Neural cell (in vitro differentiated cells): Measurements from ENCODE around the gene LRBA. TPM values are rescaled to one million over a fixed set of nuclear protein-coding genes. Genes with fewer than 3 reads are reported as not detected.

ENCODE experiments used
- H2AFZ ChIP-seq: fragments of 200-600, 300-800 bp; sonication (generic), shearing (Covaris generic); 2 replicates; pipeline ENCODE4 v1.6.0; 2014; ENCODE audit warnings: low read depth, mild to moderate bottlenecking, antibody characterized with exemption, low read length, moderate library complexity
- H3F3A ChIP-seq: fragments of 200-600 bp; shearing (Covaris generic); 2 replicates; pipeline ENCODE4 v1.6.1; 2016; ENCODE audit warnings: mild to moderate bottlenecking, moderate library complexity, mixed read lengths, antibody characterized with exemption, low read length; ENCODE audit not compliant: insufficient read depth, poor library complexity, severe bottlenecking
- H3K27ac ChIP-seq: fragments of 200-600, 300-800 bp; sonication (generic), shearing (Covaris generic); 2 replicates; pipeline ENCODE4 v1.5.1; 2014; ENCODE audit warnings: mild to moderate bottlenecking, low read length, moderate library complexity
- H3K27me3 ChIP-seq: fragments of 300-800, 200-600 bp; sonication (generic), shearing (Covaris generic); 2 replicates; pipeline ENCODE4 v1.6.0; 2014; ENCODE audit warnings: mild to moderate bottlenecking, low read depth, low read length, moderate library complexity; ENCODE audit not compliant: insufficient read depth
- H3K36me3 ChIP-seq: fragments of 300-800, 200-600 bp; sonication (generic), shearing (Covaris generic); 2 replicates; pipeline ENCODE4 v1.5.1; 2014; ENCODE audit warnings: mild to moderate bottlenecking, antibody characterized with exemption, low read length, moderate library complexity; ENCODE audit not compliant: insufficient read depth
- H3K4me2 ChIP-seq: fragments of 300-800, 200-600 bp; sonication (generic), shearing (Covaris generic); 2 replicates; pipeline ENCODE4 v1.6.0; 2014; ENCODE audit warnings: mild to moderate bottlenecking, low read length
- H3K4me3 ChIP-seq: fragments of 300-800, 200-600 bp; sonication (generic), shearing (Covaris generic); 2 replicates; pipeline ENCODE4 v1.5.1; 2014; ENCODE audit warnings: mild to moderate bottlenecking, low read length, moderate library complexity
- H3K79me2 ChIP-seq: fragments of 200-600 bp; shearing (Covaris generic); replicated peaks from 2 replicates; pipeline ENCODE4 v1.6.0; 2014; ENCODE audit warnings: mild to moderate bottlenecking, low read length, moderate library complexity; ENCODE audit not compliant: insufficient read depth
- H3K9ac ChIP-seq: fragments of 300-800, 200-600 bp; sonication (generic), shearing (Covaris generic); 2 replicates; pipeline ENCODE4 v1.6.1; 2016; ENCODE audit warnings: mild to moderate bottlenecking, low read length, mixed read lengths
- H3K9me2 ChIP-seq: fragments of 200-600 bp; shearing (Covaris generic); 2 replicates; pipeline ENCODE4 v1.6.1; 2016; ENCODE audit warnings: mild to moderate bottlenecking, low read length, mixed read lengths; ENCODE audit not compliant: insufficient read depth
- H3K9me3 ChIP-seq: fragments of 200-600, 300-800 bp; sonication (generic), shearing (Covaris generic); 2 replicates; pipeline ENCODE4 v1.6.1; 2016; ENCODE audit warnings: mild to moderate bottlenecking, mixed run types, low read length, moderate library complexity, mixed read lengths
- H4K20me1 ChIP-seq: fragments of 200-600 bp; shearing (Covaris generic); 2 replicates; pipeline ENCODE4 v1.6.1; 2016; ENCODE audit warnings: mild to moderate bottlenecking, mixed run types; ENCODE audit not compliant: insufficient read depth
- EP300 ChIP-seq: fragments of 450-650 bp; conservative IDR thresholded peaks from 2 replicates; pipeline ENCODE4 v1.6.1; 2014; ENCODE audit warnings: antibody characterized with exemption, mild to moderate bottlenecking, moderate library complexity; ENCODE audit not compliant: poor library complexity, severe bottlenecking
- EZH2 ChIP-seq: fragments of 200-600, 300-800 bp; shearing (Covaris generic), sonication (generic); IDR thresholded peaks from 2 replicates; pipeline ENCODE4 v1.6.1; 2014; ENCODE audit warnings: antibody characterized with exemption, low read length, borderline replicate concordance, mild to moderate bottlenecking; ENCODE audit not compliant: insufficient read depth, poor library complexity, severe bottlenecking
- MXI1 ChIP-seq: fragments of 450-650 bp; conservative IDR thresholded peaks from 2 replicates; pipeline ENCODE4 v1.6.1; 2014; ENCODE audit warnings: antibody characterized with exemption, mild to moderate bottlenecking; ENCODE audit not compliant: poor library complexity, severe bottlenecking
- POLR2AphosphoS5 ChIP-seq: IDR thresholded peaks from 2 replicates; pipeline ENCODE4 v1.6.1; 2012
- RAD21 ChIP-seq: fragments of 450-650 bp; conservative IDR thresholded peaks from 2 replicates; pipeline ENCODE4 v1.6.1; 2014; ENCODE audit warnings: antibody characterized with exemption, mild to moderate bottlenecking, moderate library complexity
- SMC3 ChIP-seq: fragments of 450-650 bp; conservative IDR thresholded peaks from 2 replicates; pipeline ENCODE4 v1.6.1; 2014; ENCODE audit warnings: antibody characterized with exemption, mild to moderate bottlenecking, moderate library complexity; ENCODE audit not compliant: poor library complexity
- TAF1 ChIP-seq: IDR thresholded peaks from 2 replicates; pipeline ENCODE4 v1.6.1; 2012; ENCODE audit warnings: low read depth
- polyA plus RNA-seq: library from polyadenylated mRNA; depleted of rRNA; stranded (reverse); fragments of >200 nt; gene quantifications from 2 replicates; pipeline ENCODE4 v1.2.3, GENCODE V29; 2014
- TF ChIP-seq, protein P1 (sequence below): fragments of 450-650 bp; IDR thresholded peaks from 2 replicates; pipeline ENCODE4 v1.5.1; 2014; ENCODE audit warnings: antibody characterized with exemption, mild to moderate bottlenecking, moderate library complexity; ENCODE audit not compliant: poor library complexity, severe bottlenecking
- TF ChIP-seq, protein P2 (sequence below): IDR thresholded peaks from 2 replicates; pipeline ENCODE4 v1.6.1; 2012; ENCODE audit warnings: borderline replicate concordance

The LRBA gene
- polyA plus RNA-seq, 1 donor from 2014 or later = 7.1 TPM

DNA sequence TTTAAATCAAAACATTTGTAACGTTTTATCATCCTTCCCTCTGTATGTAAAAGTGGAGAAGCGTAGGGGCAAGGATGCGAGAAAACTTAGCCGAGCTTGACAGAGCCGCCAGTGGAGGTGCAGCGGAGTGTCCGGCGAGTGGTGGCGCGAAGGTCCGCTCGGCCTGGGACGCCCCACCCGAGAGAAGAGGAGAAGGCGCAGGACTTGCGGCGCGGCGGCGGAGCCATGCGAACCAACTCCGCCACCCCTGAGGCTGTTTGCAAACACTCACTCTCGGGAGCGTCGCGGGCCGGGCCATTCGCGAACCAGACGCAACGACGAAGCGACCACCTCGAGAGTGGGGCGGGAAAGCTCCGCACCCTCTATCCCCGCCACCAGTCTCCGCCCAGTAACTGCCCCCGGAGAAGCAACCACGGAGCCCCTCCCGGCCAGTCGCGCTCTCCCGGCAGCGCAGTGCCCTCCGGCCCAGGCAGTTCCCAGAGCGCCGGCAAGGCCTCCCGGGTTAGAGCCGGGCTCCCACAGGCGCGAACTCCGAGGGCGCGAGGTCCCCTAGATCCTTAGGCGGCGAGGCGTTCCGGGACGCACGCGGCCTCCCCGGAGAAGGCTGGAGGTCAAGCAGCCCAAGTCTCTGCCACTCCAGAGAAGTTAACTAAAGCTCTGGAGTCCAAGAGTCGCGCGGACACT lies 435.4 kb downstream of the LRBA start:
- Histone ChIP-seq H4K20me1 (no peaks in the 10 kb centered on the region), H3K27me3 (peaks cover 99% of the 10 kb centered on the region), H3K79me2 (no peaks in the 10 kb centered on the region), H3K9ac (no peak overlapping the region), H3F3A (no peaks in the 10 kb centered on the region), H3K27ac (no peak overlapping the region), H2AFZ (no peak overlapping the region), H3K4me3 (peak overlapping the region; percentile 54), H3K9me2 (no peaks in the 10 kb centered on the region), H3K9me3 (no peaks in the 10 kb centered on the region), H3K4me2 (no peak overlapping the region), H3K36me3 (no peaks in the 10 kb centered on the region)
- TF ChIP-seq MXI1 = no peak
- TF ChIP-seq, protein P1, sequence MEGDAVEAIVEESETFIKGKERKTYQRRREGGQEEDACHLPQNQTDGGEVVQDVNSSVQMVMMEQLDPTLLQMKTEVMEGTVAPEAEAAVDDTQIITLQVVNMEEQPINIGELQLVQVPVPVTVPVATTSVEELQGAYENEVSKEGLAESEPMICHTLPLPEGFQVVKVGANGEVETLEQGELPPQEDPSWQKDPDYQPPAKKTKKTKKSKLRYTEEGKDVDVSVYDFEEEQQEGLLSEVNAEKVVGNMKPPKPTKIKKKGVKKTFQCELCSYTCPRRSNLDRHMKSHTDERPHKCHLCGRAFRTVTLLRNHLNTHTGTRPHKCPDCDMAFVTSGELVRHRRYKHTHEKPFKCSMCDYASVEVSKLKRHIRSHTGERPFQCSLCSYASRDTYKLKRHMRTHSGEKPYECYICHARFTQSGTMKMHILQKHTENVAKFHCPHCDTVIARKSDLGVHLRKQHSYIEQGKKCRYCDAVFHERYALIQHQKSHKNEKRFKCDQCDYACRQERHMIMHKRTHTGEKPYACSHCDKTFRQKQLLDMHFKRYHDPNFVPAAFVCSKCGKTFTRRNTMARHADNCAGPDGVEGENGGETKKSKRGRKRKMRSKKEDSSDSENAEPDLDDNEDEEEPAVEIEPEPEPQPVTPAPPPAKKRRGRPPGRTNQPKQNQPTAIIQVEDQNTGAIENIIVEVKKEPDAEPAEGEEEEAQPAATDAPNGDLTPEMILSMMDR = no peak
- TF ChIP-seq EZH2 = peak; percentile 91
- TF ChIP-seq, protein P2, sequence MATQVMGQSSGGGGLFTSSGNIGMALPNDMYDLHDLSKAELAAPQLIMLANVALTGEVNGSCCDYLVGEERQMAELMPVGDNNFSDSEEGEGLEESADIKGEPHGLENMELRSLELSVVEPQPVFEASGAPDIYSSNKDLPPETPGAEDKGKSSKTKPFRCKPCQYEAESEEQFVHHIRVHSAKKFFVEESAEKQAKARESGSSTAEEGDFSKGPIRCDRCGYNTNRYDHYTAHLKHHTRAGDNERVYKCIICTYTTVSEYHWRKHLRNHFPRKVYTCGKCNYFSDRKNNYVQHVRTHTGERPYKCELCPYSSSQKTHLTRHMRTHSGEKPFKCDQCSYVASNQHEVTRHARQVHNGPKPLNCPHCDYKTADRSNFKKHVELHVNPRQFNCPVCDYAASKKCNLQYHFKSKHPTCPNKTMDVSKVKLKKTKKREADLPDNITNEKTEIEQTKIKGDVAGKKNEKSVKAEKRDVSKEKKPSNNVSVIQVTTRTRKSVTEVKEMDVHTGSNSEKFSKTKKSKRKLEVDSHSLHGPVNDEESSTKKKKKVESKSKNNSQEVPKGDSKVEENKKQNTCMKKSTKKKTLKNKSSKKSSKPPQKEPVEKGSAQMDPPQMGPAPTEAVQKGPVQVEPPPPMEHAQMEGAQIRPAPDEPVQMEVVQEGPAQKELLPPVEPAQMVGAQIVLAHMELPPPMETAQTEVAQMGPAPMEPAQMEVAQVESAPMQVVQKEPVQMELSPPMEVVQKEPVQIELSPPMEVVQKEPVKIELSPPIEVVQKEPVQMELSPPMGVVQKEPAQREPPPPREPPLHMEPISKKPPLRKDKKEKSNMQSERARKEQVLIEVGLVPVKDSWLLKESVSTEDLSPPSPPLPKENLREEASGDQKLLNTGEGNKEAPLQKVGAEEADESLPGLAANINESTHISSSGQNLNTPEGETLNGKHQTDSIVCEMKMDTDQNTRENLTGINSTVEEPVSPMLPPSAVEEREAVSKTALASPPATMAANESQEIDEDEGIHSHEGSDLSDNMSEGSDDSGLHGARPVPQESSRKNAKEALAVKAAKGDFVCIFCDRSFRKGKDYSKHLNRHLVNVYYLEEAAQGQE = no peak
- TF ChIP-seq EP300 = no peak
- TF ChIP-seq POLR2AphosphoS5 = peak; percentile 38
- no peak for TF ChIP-seq TAF1
- TF ChIP-seq RAD21 = no peak
- TF ChIP-seq SMC3 = no peak

DNA sequence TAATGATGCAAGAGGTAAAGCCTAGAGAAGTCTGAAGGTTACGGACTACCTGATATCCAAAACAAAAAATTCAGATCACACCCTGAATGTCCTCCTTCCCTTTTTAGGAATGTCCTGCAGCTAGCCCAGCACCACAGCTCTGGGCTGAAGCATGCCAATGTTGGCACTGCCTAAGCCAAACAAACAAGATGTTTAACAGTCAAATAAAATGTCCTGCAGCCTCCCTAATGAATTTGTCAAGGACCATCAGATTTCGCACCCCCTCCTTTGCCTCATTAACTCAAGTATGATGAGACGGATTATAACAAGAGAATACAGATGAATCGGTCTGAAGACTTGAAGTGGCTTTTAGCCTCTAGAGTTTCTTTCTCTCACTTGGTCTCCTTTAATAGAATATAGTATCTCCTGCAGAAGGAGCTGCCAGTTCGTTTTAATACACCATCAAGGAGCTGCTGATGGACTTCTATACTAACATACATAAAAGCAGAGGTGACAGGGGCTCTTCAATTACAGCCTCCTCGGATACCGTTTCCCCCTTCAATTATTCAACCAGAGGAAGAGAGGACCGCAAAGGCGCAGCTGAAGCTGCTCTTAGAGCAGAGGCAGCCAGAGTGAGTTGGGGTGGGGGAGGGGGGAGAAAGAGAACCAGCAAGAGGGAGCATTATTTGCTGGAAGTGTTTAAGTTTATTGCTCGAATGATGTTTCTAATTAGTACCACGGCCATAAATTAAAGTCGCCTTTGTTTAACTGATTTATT lies 436.2 kb downstream of the LRBA start:
- no peaks in the 10 kb centered on the region for H3K36me3 ChIP-seq
- peak overlapping the region; percentile 54 for H3K4me3 ChIP-seq
- no peaks in the 10 kb centered on the region for H3K9me2 ChIP-seq
- peaks cover 99% of the 10 kb centered on the region for H3K27me3 ChIP-seq
- H3K79me2 ChIP-seq = no peaks in the 10 kb centered on the region
- no peaks in the 10 kb centered on the region for H3F3A ChIP-seq
- no peaks in the 10 kb centered on the region for H3K9me3 ChIP-seq
- no peak overlapping the region for H3K4me2 ChIP-seq
- TF ChIP-seq POLR2AphosphoS5 (peak; percentile 25), EP300 (no peak)
- H3K9ac ChIP-seq = no peak overlapping the region
- no peak overlapping the region for H3K27ac ChIP-seq
- no peaks in the 10 kb centered on the region for H4K20me1 ChIP-seq
- no peak overlapping the region for H2AFZ ChIP-seq
